ENCODE results near the gene FANCG. TPM values are rescaled to one million over a fixed set of nuclear protein-coding genes. Genes with fewer than 3 reads are reported as not detected.

FANCG gene
- total and polyA plus RNA-seq, 7 donors: 1.6 to 6.0 (median 4.2) TPM

- H3K9me3 ChIP-seq: no peaks in the 10 kb centered on the region
- DNase-seq (no peak), ATAC-seq (no peak)
- WGBS, 3 donors: 81 to 91% (median 89%) methylated on average over 7 of the region's 7 CpGs
- TF ChIP-seq, protein P1, sequence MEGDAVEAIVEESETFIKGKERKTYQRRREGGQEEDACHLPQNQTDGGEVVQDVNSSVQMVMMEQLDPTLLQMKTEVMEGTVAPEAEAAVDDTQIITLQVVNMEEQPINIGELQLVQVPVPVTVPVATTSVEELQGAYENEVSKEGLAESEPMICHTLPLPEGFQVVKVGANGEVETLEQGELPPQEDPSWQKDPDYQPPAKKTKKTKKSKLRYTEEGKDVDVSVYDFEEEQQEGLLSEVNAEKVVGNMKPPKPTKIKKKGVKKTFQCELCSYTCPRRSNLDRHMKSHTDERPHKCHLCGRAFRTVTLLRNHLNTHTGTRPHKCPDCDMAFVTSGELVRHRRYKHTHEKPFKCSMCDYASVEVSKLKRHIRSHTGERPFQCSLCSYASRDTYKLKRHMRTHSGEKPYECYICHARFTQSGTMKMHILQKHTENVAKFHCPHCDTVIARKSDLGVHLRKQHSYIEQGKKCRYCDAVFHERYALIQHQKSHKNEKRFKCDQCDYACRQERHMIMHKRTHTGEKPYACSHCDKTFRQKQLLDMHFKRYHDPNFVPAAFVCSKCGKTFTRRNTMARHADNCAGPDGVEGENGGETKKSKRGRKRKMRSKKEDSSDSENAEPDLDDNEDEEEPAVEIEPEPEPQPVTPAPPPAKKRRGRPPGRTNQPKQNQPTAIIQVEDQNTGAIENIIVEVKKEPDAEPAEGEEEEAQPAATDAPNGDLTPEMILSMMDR (IDR thresholded peaks at IDR 0.05): no peak
- H3K4me3 ChIP-seq: no peak overlapping the region
- H3K27me3 ChIP-seq (ENCODE audit: insufficient read depth in 3 of 3, low read length in 2 of 3): no peaks in the 10 kb centered on the region
- H3K4me1 ChIP-seq: peaks cover 28% of the 10 kb centered on the region
- peaks cover 0 to 52% of the 10 kb centered on the region in 2 donors for H3K36me3 ChIP-seq (ENCODE audit: insufficient read depth in 1 of 2, low read depth in 1 of 2)
- intact Hi-C loops (cut with DNase I): no loop called here
- H3K27ac ChIP-seq: no peak overlapping the region
Measured at GRCh38 chr9:35106343-35106730, 26.6 kb upstream of the FANCG start.

DNA sequence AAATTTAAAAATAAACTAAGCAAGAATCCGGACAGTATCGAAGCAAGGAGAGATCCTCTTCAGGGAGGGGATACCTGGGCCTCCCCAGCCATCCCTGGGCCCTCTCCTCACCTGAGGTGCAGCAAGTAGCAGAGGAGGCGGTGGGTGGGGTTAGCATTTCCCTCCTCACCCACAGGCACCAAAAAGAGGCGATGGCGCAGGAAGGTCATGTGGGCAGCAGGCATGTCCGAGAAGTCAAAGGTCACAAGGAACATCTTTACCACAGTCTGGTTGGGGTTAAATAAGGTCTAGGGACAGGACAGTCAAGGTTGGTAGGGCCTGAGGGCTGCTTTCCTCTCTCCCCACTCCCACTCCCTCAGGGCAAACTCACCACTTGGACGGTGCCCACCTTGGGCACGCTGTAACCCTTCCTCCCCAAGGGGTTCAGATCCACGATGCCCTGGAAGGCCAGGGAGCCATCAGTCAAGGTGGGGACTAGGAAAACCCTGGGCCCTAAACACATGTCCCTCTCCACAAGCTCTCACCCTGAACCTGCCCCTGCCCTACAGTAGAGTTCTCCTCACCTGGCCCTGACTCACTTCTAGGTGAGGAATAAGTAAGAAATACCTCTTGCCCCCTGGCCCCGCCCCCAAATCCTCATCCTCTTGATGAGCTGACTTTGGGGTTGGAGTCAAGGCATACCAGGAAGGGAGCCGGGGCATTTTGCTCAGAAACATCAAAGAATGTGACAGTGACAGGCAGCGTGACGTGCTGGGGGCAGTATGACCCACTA, 26.0 kb upstream of the FANCG start:
- Histone ChIP-seq H3K4me3 (no peak overlapping the region), H3K27ac (no peak overlapping the region), H3K36me3 (ENCODE audit: insufficient read depth in 1 of 2, low read depth in 1 of 2) (peaks cover 0 to 58% of the 10 kb centered on the region in 2 donors), H3K9me3 (no peaks in the 10 kb centered on the region), H3K4me1 (peaks cover 28% of the 10 kb centered on the region), H3K27me3 (ENCODE audit: insufficient read depth in 3 of 3, low read length in 2 of 3) (no peaks in the 10 kb centered on the region)
- no peak for ATAC-seq
- DNase-seq: no peak
- TF ChIP-seq, protein P1 (IDR thresholded peaks at IDR 0.05): no peak
- WGBS, 3 donors: 91 to 94% (median 91%) methylated on average over 13 of the region's 13 CpGs
- intact Hi-C loops (cut with DNase I): no loop called here

- Histone ChIP-seq H3K27me3 (ENCODE audit: insufficient read depth in 3 of 3, low read length in 2 of 3) (no peaks in the 10 kb centered on the region), H3K36me3 (ENCODE audit: insufficient read depth in 1 of 2, low read depth in 1 of 2) (peaks cover 0 to 64% of the 10 kb centered on the region in 2 donors), H3K4me3 (no peak overlapping the region), H3K9me3 (no peaks in the 10 kb centered on the region), H3K4me1 (peaks cover 22% of the 10 kb centered on the region), H3K27ac (no peak overlapping the region)
- intact Hi-C loops (cut with DNase I): no loop called here
- TF ChIP-seq, protein P1 (IDR thresholded peaks at IDR 0.05): no peak
- WGBS, 3 donors: 89 to 96% (median 91%) methylated on average over 12 of the region's 12 CpGs
- no peak for DNase-seq
- ATAC-seq: no peak
Measured at GRCh38 chr9:35105126-35105525, 25.4 kb upstream of the FANCG start.

- TF ChIP-seq, protein P1 (IDR thresholded peaks at IDR 0.05): no peak
- peaks cover 17% of the 10 kb centered on the region for H3K4me1 ChIP-seq
- H3K27ac ChIP-seq: no peak overlapping the region
- H3K27me3 ChIP-seq (ENCODE audit: insufficient read depth in 3 of 3, low read length in 2 of 3): no peaks in the 10 kb centered on the region
- intact Hi-C loops (cut with DNase I): no loop called here
- ATAC-seq (no peak), DNase-seq (no peak)
- H3K4me3 ChIP-seq: no peak overlapping the region
- peaks cover under 1 to 70% of the 10 kb centered on the region in 2 donors for H3K36me3 ChIP-seq (ENCODE audit: insufficient read depth in 1 of 2, low read depth in 1 of 2)
- WGBS, 3 donors: 88 to 94% (median 91%) methylated on average over 4 of the region's 4 CpGs
- H3K9me3 ChIP-seq: no peaks in the 10 kb centered on the region
Measured at GRCh38 chr9:35104586-35104985, 24.8 kb upstream of the FANCG start.
